Smooth muscle cell (in vitro differentiated cells): ENCODE measurements around the gene TCEAL8. TPM values are rescaled to one million over a fixed set of nuclear protein-coding genes. Genes with fewer than 3 reads are reported as not detected.

Experiments
- DNase-seq: peaks from one replicate; lab custom pipeline; 2025; ENCODE audit not compliant: unreplicated experiment; lab: John Stamatoyannopoulos, UW
- H2AFZ ChIP-seq: fragments of 200-600 bp; sonication (generic); 2 replicates; pipeline ENCODE4 v1.6.0; 2016; ENCODE audit warnings: antibody characterized with exemption, low read depth, mild to moderate bottlenecking
- H3F3A ChIP-seq: fragments of 200-600 bp; sonication (generic); 2 replicates; pipeline ENCODE4 v1.6.0; 2017; ENCODE audit warnings: antibody characterized with exemption, low read depth
- H3K27ac ChIP-seq: fragments of 200-600 bp; sonication (generic); 2 replicates; pipeline ENCODE4 v1.5.1; 2016; ENCODE audit warnings: low read depth, mild to moderate bottlenecking
- H3K27me3 ChIP-seq: fragments of 200-600 bp; sonication (generic); 2 replicates; pipeline ENCODE4 v1.6.1; 2016; ENCODE audit warnings: low read depth, mild to moderate bottlenecking
- H3K36me3 ChIP-seq: fragments of 200-600 bp; sonication (generic); 2 replicates; pipeline ENCODE4 v1.5.1; 2016; ENCODE audit warnings: low read depth
- H3K4me1 ChIP-seq: fragments of 200-600 bp; sonication (generic); 2 replicates; pipeline ENCODE4 v1.5.1; 2016; ENCODE audit warnings: low read depth
- H3K4me2 ChIP-seq: fragments of 200-600 bp; sonication (generic); 2 replicates; pipeline ENCODE4 v1.6.0; 2016; ENCODE audit warnings: mild to moderate bottlenecking
- H3K4me3 ChIP-seq: fragments of 200-600 bp; sonication (generic); 2 replicates; pipeline ENCODE4 v1.5.1; 2016; ENCODE audit warnings: mild to moderate bottlenecking
- H3K79me2 ChIP-seq: fragments of 200-600 bp; sonication (generic); 2 replicates; pipeline ENCODE4 v1.6.0; 2016; ENCODE audit warnings: low read depth, mild to moderate bottlenecking
- H3K9ac ChIP-seq: fragments of 200-600 bp; sonication (generic); 2 replicates; pipeline ENCODE4 v1.6.0; 2016; ENCODE audit warnings: low read depth
- H3K9me3 ChIP-seq: fragments of 200-600 bp; sonication (generic); replicated peaks from 2 replicates; pipeline ENCODE4 v1.5.1; 2016; ENCODE audit warnings: low read depth
- H4K20me1 ChIP-seq: fragments of 200-600 bp; sonication (generic); 2 replicates; pipeline ENCODE4 v1.6.0; 2016; ENCODE audit warnings: low read depth
- WGBS: methylation state at CpG from one replicate; pipeline ENCODE4 v1.1.7; 2016; ENCODE audit warnings: low lambda C conversion rate; 5-methylcytosine and 5-hydroxymethylcytosine counted together
- polyA plus RNA-seq: library from polyadenylated mRNA; unstranded; fragments of >200 nt; fragmentation: Nextera tagmentation; extraction: Ambion mirVana; gene quantifications from 2 replicates; pipeline ENCODE4 v1.2.1, GENCODE V29; 2016
- total RNA-seq: library from RNA; depleted of rRNA; stranded (reverse); fragments of >200 nt; gene quantifications from 2 replicates; pipeline ENCODE4 v1.2.3, GENCODE V29; 2014
- TF ChIP-seq, protein P1 (sequence below): fragments of 200-600 bp; sonication (generic); IDR thresholded peaks from 2 replicates; pipeline ENCODE4 v1.5.1; 2017; ENCODE audit warnings: borderline replicate concordance, mild to moderate bottlenecking, antibody characterized with exemption; ENCODE audit not compliant: insufficient read depth, poor library complexity, severe bottlenecking

TCEAL8 gene
- total and polyA plus RNA-seq, 2 experiments from 2014 or later, result 140 to 187 TPM

GRCh38 chrX:103276581-103277002, 21.6 kb upstream of the TCEAL8 start, which contains the start of gene TCEAL5:
TSS of gene TCEAL5 (minus strand) at chrX:103276750. CDS start at chrX:103274563, 2,187 bp downstream.
- Histone ChIP-seq H3K4me2 (no peak within 1 kb of the TSS), H3K4me3 (no peak within 1 kb of the TSS), H3K79me2 (no peaks in the 10 kb centered on the region), H3K9me3 (peaks cover 2% of the 10 kb centered on the region), H4K20me1 (no peaks in the 10 kb centered on the region), H3K27ac (no peak within 1 kb of the TSS), H3K27me3 (no peaks in the 10 kb centered on the region), H3K9ac (no peak within 1 kb of the TSS), H3K4me1 (no peaks in the 10 kb centered on the region), H2AFZ (no peak within 1 kb of the TSS), H3F3A (no peaks in the 10 kb centered on the region), H3K36me3 (no peaks in the 10 kb centered on the region)
- DNase-seq, result no peak
- 72% methylated on average over 17 of the region's 17 CpGs for WGBS
- TF ChIP-seq, protein P1, sequence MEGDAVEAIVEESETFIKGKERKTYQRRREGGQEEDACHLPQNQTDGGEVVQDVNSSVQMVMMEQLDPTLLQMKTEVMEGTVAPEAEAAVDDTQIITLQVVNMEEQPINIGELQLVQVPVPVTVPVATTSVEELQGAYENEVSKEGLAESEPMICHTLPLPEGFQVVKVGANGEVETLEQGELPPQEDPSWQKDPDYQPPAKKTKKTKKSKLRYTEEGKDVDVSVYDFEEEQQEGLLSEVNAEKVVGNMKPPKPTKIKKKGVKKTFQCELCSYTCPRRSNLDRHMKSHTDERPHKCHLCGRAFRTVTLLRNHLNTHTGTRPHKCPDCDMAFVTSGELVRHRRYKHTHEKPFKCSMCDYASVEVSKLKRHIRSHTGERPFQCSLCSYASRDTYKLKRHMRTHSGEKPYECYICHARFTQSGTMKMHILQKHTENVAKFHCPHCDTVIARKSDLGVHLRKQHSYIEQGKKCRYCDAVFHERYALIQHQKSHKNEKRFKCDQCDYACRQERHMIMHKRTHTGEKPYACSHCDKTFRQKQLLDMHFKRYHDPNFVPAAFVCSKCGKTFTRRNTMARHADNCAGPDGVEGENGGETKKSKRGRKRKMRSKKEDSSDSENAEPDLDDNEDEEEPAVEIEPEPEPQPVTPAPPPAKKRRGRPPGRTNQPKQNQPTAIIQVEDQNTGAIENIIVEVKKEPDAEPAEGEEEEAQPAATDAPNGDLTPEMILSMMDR, result no peak

- H3K9me3 ChIP-seq, result peaks cover 2% of the 10 kb centered on the region
- H3F3A ChIP-seq, result no peaks in the 10 kb centered on the region
- no peaks in the 10 kb centered on the region for H4K20me1 ChIP-seq
- WGBS, result 84% methylated on average over 20 of the region's 23 CpGs
- H3K9ac ChIP-seq, result no peak overlapping the region
- H2AFZ ChIP-seq, result no peak overlapping the region
- H3K4me3 ChIP-seq, result no peak overlapping the region
- H3K79me2 ChIP-seq, result no peaks in the 10 kb centered on the region
- TF ChIP-seq, protein P1, result no peak
- no peaks in the 10 kb centered on the region for H3K27me3 ChIP-seq
- H3K4me2 ChIP-seq, result no peak overlapping the region
- H3K27ac ChIP-seq, result no peak overlapping the region
- H3K36me3 ChIP-seq, result no peaks in the 10 kb centered on the region
- no peak for DNase-seq
- no peaks in the 10 kb centered on the region for H3K4me1 ChIP-seq
These were observed 21.1 kb upstream of the TCEAL8 start for GRCh38 chrX:103275947-103276567.

GRCh38 chrX:103274284-103274683, 19.3 kb upstream of the TCEAL8 start:
- no peak overlapping the region for H3K9ac ChIP-seq
- TF ChIP-seq, protein P1, result no peak
- H3K4me2 ChIP-seq, result no peak overlapping the region
- no peaks in the 10 kb centered on the region for H3K4me1 ChIP-seq
- H3K27me3 ChIP-seq, result no peaks in the 10 kb centered on the region
- H3K36me3 ChIP-seq, result no peaks in the 10 kb centered on the region
- H3K79me2 ChIP-seq, result no peaks in the 10 kb centered on the region
- no peak overlapping the region for H3K4me3 ChIP-seq
- peaks cover under 1% of the 10 kb centered on the region for H3K9me3 ChIP-seq
- H3K27ac ChIP-seq, result no peak overlapping the region
- H2AFZ ChIP-seq, result no peak overlapping the region
- no peaks in the 10 kb centered on the region for H3F3A ChIP-seq
- DNase-seq, result no peak
- H4K20me1 ChIP-seq, result no peaks in the 10 kb centered on the region
- WGBS, result 95% methylated on average over 4 of the region's 4 CpGs

- Histone ChIP-seq H3K36me3 (no peaks in the 10 kb centered on the region), H2AFZ (no peak overlapping the region), H3K27ac (no peak overlapping the region), H3K9me3 (no peaks in the 10 kb centered on the region), H4K20me1 (no peaks in the 10 kb centered on the region), H3K4me3 (no peak overlapping the region), H3F3A (no peaks in the 10 kb centered on the region), H3K9ac (no peak overlapping the region), H3K4me1 (peaks cover 6% of the 10 kb centered on the region), H3K27me3 (no peaks in the 10 kb centered on the region), H3K79me2 (no peaks in the 10 kb centered on the region), H3K4me2 (no peak overlapping the region)
- DNase-seq, result no peak
- TF ChIP-seq, protein P1, result no peak
These were observed 3.3 kb upstream of the TCEAL8 start for GRCh38 chrX:103258275-103258674.
